ENCODE results near the gene JAM3. TPM values are rescaled to one million over a fixed set of nuclear protein-coding genes. Genes with fewer than 3 reads are reported as not detected.
"Not testable (repeated sequence)": the region's sequence is repeated elsewhere in the genome, so short reads cannot be mapped to it uniquely, and the experiment has no call there.

Gene JAM3
- total and polyA plus RNA-seq, 2 of the 4 experiments (the other 2 are of a cell fraction): 38.0 to 71.5 TPM

DNA sequence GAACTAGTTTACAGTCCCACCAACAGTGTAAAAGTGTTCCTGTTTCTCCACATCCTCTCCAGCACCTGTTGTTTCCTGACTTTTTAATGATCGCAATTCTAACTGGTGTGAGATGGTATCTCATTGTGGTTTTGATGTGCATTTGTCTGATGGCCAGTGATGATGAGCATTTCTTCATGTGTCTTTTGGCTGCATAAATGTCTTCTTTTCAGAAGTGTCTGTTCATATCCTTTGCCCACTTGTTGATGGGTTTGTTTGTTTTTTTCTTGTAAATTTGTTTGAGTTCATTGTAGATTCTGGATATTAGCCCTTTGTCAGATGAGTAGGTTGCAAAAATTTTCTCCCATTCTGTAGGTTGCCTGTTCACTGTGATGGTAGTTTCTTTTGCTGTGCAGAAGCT lies 44.9 kb downstream of the JAM3 start:
- DNase-seq; H2AK9ac ChIP-seq (replicated peaks; ENCODE audit: low read depth, low read length, poor library complexity); H3K36me3 ChIP-seq (ENCODE audit: control insufficient read depth, insufficient read depth, low read length); H3K4me1 ChIP-seq (ENCODE audit: control insufficient read depth, insufficient read depth, low read length); H2BK15ac ChIP-seq (ENCODE audit: low read depth, low read length); H2BK120ac ChIP-seq (ENCODE audit: low read depth, low read length); BruUV-seq (replicated peaks); H3K4me3 ChIP-seq (ENCODE audit: insufficient read depth, low read depth, low read length); POLR2A ChIA-PET (ENCODE audit: unreplicated experiment); dilution Hi-C loops (cut with HindIII; ENCODE audit: low sequenced_read_pairs, unreplicated experiment); H3K27me3 ChIP-seq (ENCODE audit: control insufficient read depth, insufficient read depth, low read length); H3K27ac ChIP-seq (ENCODE audit: insufficient read depth, low read length); H3K4ac ChIP-seq (ENCODE audit: low read depth, low read length); H4K5ac ChIP-seq (ENCODE audit: low read depth, low read length); H2AK5ac ChIP-seq (ENCODE audit: low read depth, low read length); H3K23ac ChIP-seq (ENCODE audit: low read depth, low read length); H3K9me1 ChIP-seq (ENCODE audit: insufficient read depth, low read length); in situ Hi-C loops (cut with MboI; ENCODE audit: low sequenced_read_pairs); H4K91ac ChIP-seq (ENCODE audit: insufficient read depth, low read depth, low read length); CTCF ChIA-PET; H4K8ac ChIP-seq (ENCODE audit: low read depth in 2 of 2, low read length in 2 of 2); ATAC-seq (ENCODE audit: low read depth); H3K56ac ChIP-seq (ENCODE audit: extremely low read depth, insufficient read depth, low read length); H2AFZ ChIP-seq (replicated peaks; ENCODE audit: low read length, poor library complexity); H3K18ac ChIP-seq (ENCODE audit: low read depth, low read length); intact Hi-C loops (cut with micrococcal nuclease); H3K9ac ChIP-seq (ENCODE audit: low read depth, low read length); H3K14ac ChIP-seq (replicated peaks; ENCODE audit: low read depth, low read length); H3K9me3 ChIP-seq (ENCODE audit: control insufficient read depth, insufficient read depth, low read length); H3K4me2 ChIP-seq (ENCODE audit: low read depth, low read length); H2BK20ac ChIP-seq (ENCODE audit: low read depth, low read length); H4K20me1 ChIP-seq (ENCODE audit: insufficient read depth, low read length); H2BK5ac ChIP-seq (ENCODE audit: low read depth, low read length, poor library complexity, severe bottlenecking): not testable (repeated sequence)
- peaks cover 17 to 27% of the 10 kb centered on the region in 2 experiments; a peak in 3 of 4 replicates for H3K79me1 ChIP-seq (ENCODE audit: low read depth in 1 of 2, low read length in 2 of 2)
- WGBS, 2 experiments (ENCODE audit: extremely low coverage in 2 of 2, insufficient read length in 1 of 2): no CpG with 5 or more reads among the region's 1 CpG
